IMR-90 (cell line): ENCODE data around the gene ATXN10. TPM values are rescaled to one million over a fixed set of nuclear protein-coding genes. Genes with fewer than 3 reads are reported as not detected.

ENCODE experiments used
- ATAC-seq: fragments of 200-7000 bp; cut with Tn5 transposase; 2 replicates; pipeline ENCODE4 v1.9.1; 2020; ENCODE audit warnings: low read depth, mild to moderate bottlenecking, moderate library complexity
- BruUV-seq: library from RNA; stranded (reverse); fragments of 400-500 nt; replicated peaks from 2 replicates; lab custom pipeline; 2021; lab: Mats Ljungman, UMichigan
- CTCF ChIA-PET: fragments of 300-600 bp; formaldehyde crosslinking; extraction: SDS; loops from one replicate; lab custom pipeline; 2021; ENCODE audit warnings: antibody characterized with exemption; lab: Yijun Ruan, JAX
- POLR2A ChIA-PET: fragments of 300-600 bp; sonication (Branson Sonifier 250); formaldehyde crosslinking; loops from one replicate; lab custom pipeline; 2022; ENCODE audit warnings: antibody characterized with exemption; ENCODE audit not compliant: unreplicated experiment; lab: Charles Lee
- DNase-seq: peaks from one replicate; pipeline ENCODE4 v3.0.0; 2013
- H2AFZ ChIP-seq: replicated peaks from 2 replicates; pipeline ENCODE3; 2013; ENCODE audit warnings: low read length, mild to moderate bottlenecking; ENCODE audit not compliant: poor library complexity
- H2AK5ac ChIP-seq: 2 replicates; pipeline ENCODE4 v1.6.1; 2013; ENCODE audit warnings: low read depth, low read length, inconsistent platforms
- H2AK9ac ChIP-seq: replicated peaks from 2 replicates; pipeline ENCODE3; 2013; ENCODE audit warnings: mild to moderate bottlenecking, low read depth, low read length, moderate library complexity; ENCODE audit not compliant: poor library complexity
- H2BK120ac ChIP-seq: 2 replicates; pipeline ENCODE4 v1.6.1; 2013; ENCODE audit warnings: low read depth, low read length, inconsistent platforms
- H2BK15ac ChIP-seq: 3 replicates; pipeline ENCODE4 v1.6.1; 2013; ENCODE audit warnings: low read depth, low read length, inconsistent platforms
- H2BK20ac ChIP-seq: 2 replicates; pipeline ENCODE4 v1.6.1; 2013; ENCODE audit warnings: low read depth, mild to moderate bottlenecking, inconsistent platforms, low read length, moderate library complexity
- H2BK5ac ChIP-seq: 2 replicates; pipeline ENCODE4 v1.6.1; 2013; ENCODE audit warnings: mild to moderate bottlenecking, low read depth, low read length, inconsistent platforms; ENCODE audit not compliant: poor library complexity, severe bottlenecking
- H3K14ac ChIP-seq: replicated peaks from 2 replicates; pipeline ENCODE4 v1.6.1; 2013; ENCODE audit warnings: low read depth, low read length, inconsistent platforms
- H3K18ac ChIP-seq: 2 replicates; pipeline ENCODE4 v1.6.1; 2013; ENCODE audit warnings: low read depth, low read length, control low read depth
- H3K23ac ChIP-seq: 2 replicates; pipeline ENCODE4 v1.6.1; 2013; ENCODE audit warnings: low read depth, low read length, inconsistent platforms
- H3K27ac ChIP-seq: 2 replicates; pipeline ENCODE4 v1.5.1; 2013; ENCODE audit warnings: mild to moderate bottlenecking, control low read depth, low read length; ENCODE audit not compliant: insufficient read depth
- H3K27me3 ChIP-seq: 2 replicates; pipeline ENCODE4 v1.6.1; 2013; ENCODE audit warnings: low read length; ENCODE audit not compliant: control insufficient read depth, insufficient read depth
- H3K36me3 ChIP-seq: 2 replicates; pipeline ENCODE4 v1.6.1; 2013; ENCODE audit warnings: low read length, mixed read lengths; ENCODE audit not compliant: control insufficient read depth, insufficient read depth
- H3K4ac ChIP-seq: 2 replicates; pipeline ENCODE4 v1.6.1; 2013; ENCODE audit warnings: low read depth, low read length, inconsistent platforms
- H3K4me1 ChIP-seq: 2 replicates; pipeline ENCODE4 v1.6.1; 2013; ENCODE audit warnings: low read length, mixed read lengths; ENCODE audit not compliant: control insufficient read depth, insufficient read depth
- H3K4me2 ChIP-seq: 2 replicates; pipeline ENCODE4 v1.6.1; 2013; ENCODE audit warnings: low read depth, mild to moderate bottlenecking, control low read depth, low read length, moderate library complexity
- H3K4me3 ChIP-seq: 2 replicates; pipeline ENCODE4 v1.5.1; 2013; ENCODE audit warnings: low read depth, mild to moderate bottlenecking, control low read depth, low read length, moderate library complexity; ENCODE audit not compliant: insufficient read depth
- H3K56ac ChIP-seq: 2 replicates; pipeline ENCODE4 v1.6.1; 2013; ENCODE audit warnings: low read length, inconsistent platforms; ENCODE audit not compliant: insufficient read depth; ENCODE audit errors: extremely low read depth
- H3K79me1 ChIP-seq, 2 experiments: 2 replicates each; pipeline ENCODE4 v1.6.1; 2013; ENCODE audit warnings: low read length in 2 of 2, inconsistent platforms in 1 of 2, low read depth in 1 of 2
- H3K9ac ChIP-seq: 2 replicates; pipeline ENCODE4 v1.6.1; 2013; ENCODE audit warnings: low read depth, low read length, control low read depth
- H3K9me1 ChIP-seq: 2 replicates; pipeline ENCODE4 v1.6.1; 2013; ENCODE audit warnings: low read length, inconsistent platforms; ENCODE audit not compliant: insufficient read depth
- H3K9me3 ChIP-seq: 2 replicates; pipeline ENCODE4 v1.6.1; 2013; ENCODE audit warnings: low read length; ENCODE audit not compliant: control insufficient read depth, insufficient read depth
- H4K20me1 ChIP-seq: 2 replicates; pipeline ENCODE4 v1.6.1; 2013; ENCODE audit warnings: low read length, inconsistent platforms; ENCODE audit not compliant: insufficient read depth
- H4K5ac ChIP-seq: 2 replicates; pipeline ENCODE4 v1.6.1; 2013; ENCODE audit warnings: mild to moderate bottlenecking, low read depth, low read length, control low read depth
- H4K8ac ChIP-seq, 2 experiments: 2 replicates each; pipeline ENCODE4 v1.6.1; 2013; ENCODE audit warnings: low read depth in 2 of 2, low read length in 2 of 2, control low read depth in 1 of 2, inconsistent platforms in 1 of 2
- H4K91ac ChIP-seq: 2 replicates; pipeline ENCODE4 v1.6.1; 2013; ENCODE audit warnings: low read depth, low read length, inconsistent platforms; ENCODE audit not compliant: insufficient read depth
- BHLHE40 ChIP-seq: fragments of 150-350 bp; IDR thresholded peaks from 2 replicates; pipeline ENCODE4 v1.6.1; 2016; ENCODE audit warnings: mild to moderate bottlenecking, low read depth, low read length
- CEBPB ChIP-seq: IDR thresholded peaks from 2 replicates; pipeline ENCODE4 v1.6.1; 2012; ENCODE audit warnings: low read depth, low read length, improper control_type of control experiment
- CHD1 ChIP-seq: IDR thresholded peaks from 2 replicates; pipeline ENCODE4 v1.6.1; 2012; ENCODE audit warnings: low read depth, low read length, improper control_type of control experiment
- FOS ChIP-seq: fragments of 150-350 bp; IDR thresholded peaks from 2 replicates; pipeline ENCODE4 v1.6.1; 2016; ENCODE audit warnings: low read depth, low read length
- MAFK ChIP-seq: IDR thresholded peaks from 2 replicates; pipeline ENCODE4 v1.6.1; 2012; ENCODE audit warnings: low read depth, low read length, improper control_type of control experiment
- MAZ ChIP-seq: IDR thresholded peaks from 2 replicates; pipeline ENCODE4 v1.6.1; 2012; ENCODE audit warnings: low read depth, mild to moderate bottlenecking, low read length, improper control_type of control experiment, moderate library complexity, borderline replicate concordance
- MXI1 ChIP-seq: IDR thresholded peaks from 2 replicates; pipeline ENCODE4 v1.6.1; 2012; ENCODE audit warnings: low read depth, mild to moderate bottlenecking, low read length, moderate library complexity, borderline replicate concordance
- NFE2L2 ChIP-seq: fragments of 150-350 bp; IDR thresholded peaks from 2 replicates; pipeline ENCODE4 v1.6.1; 2016; ENCODE audit warnings: low read depth, mild to moderate bottlenecking, low read length
- POLR2A ChIP-seq: IDR thresholded peaks from 2 replicates; pipeline ENCODE4 v1.6.1; 2012; ENCODE audit warnings: mild to moderate bottlenecking, low read depth, low read length
- RAD21 ChIP-seq: IDR thresholded peaks from 2 replicates; pipeline ENCODE4 v1.6.1; 2012; ENCODE audit warnings: low read length, improper control_type of control experiment
- RCOR1 ChIP-seq: IDR thresholded peaks from 2 replicates; pipeline ENCODE4 v1.6.1; 2012; ENCODE audit warnings: mild to moderate bottlenecking, low read length, improper control_type of control experiment; ENCODE audit not compliant: insufficient replicate concordance
- RFX5 ChIP-seq: IDR thresholded peaks from 2 replicates; pipeline ENCODE4 v1.8.0; 2012; ENCODE audit warnings: low read depth, mild to moderate bottlenecking, low read length, moderate library complexity
- SMC3 ChIP-seq: fragments of 150-350 bp; IDR thresholded peaks from 2 replicates; pipeline ENCODE4 v1.6.1; 2016; ENCODE audit warnings: low read depth, mild to moderate bottlenecking, antibody characterized with exemption, low read length, moderate library complexity
- WGBS, 2 experiments: methylation state at CpG; one replicate each; pipeline versions ENCODE4 v1.1.5 to v1.1.7; 2013; ENCODE audit warnings: missing lambda C conversion rate in 2 of 2; ENCODE audit not compliant: insufficient read length in 1 of 2; ENCODE audit errors: extremely low coverage in 2 of 2; 5-methylcytosine and 5-hydroxymethylcytosine counted together
- dilution Hi-C: fragments of 300-500 bp; cut with HindIII; formaldehyde crosslinking; loops from one replicate; pipeline ENCODE4 v1.14.3; 2018; ENCODE audit warnings: low sequenced_read_pairs; ENCODE audit not compliant: unreplicated experiment
- in situ Hi-C: fragments of 300-500 bp; cut with MboI; formaldehyde crosslinking; loops from 3 replicates; pipeline ENCODE4 v1.14.3; 2019; ENCODE audit warnings: low sequenced_read_pairs, inconsistent platforms, mixed read lengths
- intact Hi-C: fragments of 100-400 bp; cut with micrococcal nuclease; formaldehyde crosslinking; loops from 2 replicates; pipeline ENCODE4 v1.10.0; 2022
- polyA plus RNA-seq, 3 experiments: library from polyadenylated mRNA; depleted of rRNA; stranded (reverse); fragments of >200 nt; gene quantifications; 2 replicates each; pipeline ENCODE4 v1.2.3, GENCODE V29; 2012; ENCODE audit warnings: low replicate concordance in 1 of 3
- total RNA-seq: library from RNA; depleted of rRNA; stranded (reverse); fragments of >200 nt; gene quantifications from 2 replicates; pipeline ENCODE4 v1.2.3, GENCODE V29; 2012
- TF ChIP-seq, protein P1 (sequence below): conservative IDR thresholded peaks from 2 replicates; pipeline ENCODE4 v1.5.1; 2012; ENCODE audit warnings: mild to moderate bottlenecking, low read depth, low read length, improper control_type of control experiment
- TF ChIP-seq, protein P2 (sequence below): fragments of 150-350 bp; IDR thresholded peaks from 2 replicates; pipeline ENCODE4 v1.6.1; 2017; ENCODE audit warnings: mild to moderate bottlenecking, antibody characterized with exemption, low read length, low read depth
- TF ChIP-seq, protein P3 (sequence below): fragments of 150-350 bp; IDR thresholded peaks from 2 replicates; pipeline ENCODE4 v1.6.1; 2016; ENCODE audit warnings: low read depth, mild to moderate bottlenecking, low read length, moderate library complexity, borderline replicate concordance

Gene ATXN10
- total and polyA plus RNA-seq, 2 of the 4 experiments (the other 2 are of a cell fraction) = 116 to 231 TPM

DNA sequence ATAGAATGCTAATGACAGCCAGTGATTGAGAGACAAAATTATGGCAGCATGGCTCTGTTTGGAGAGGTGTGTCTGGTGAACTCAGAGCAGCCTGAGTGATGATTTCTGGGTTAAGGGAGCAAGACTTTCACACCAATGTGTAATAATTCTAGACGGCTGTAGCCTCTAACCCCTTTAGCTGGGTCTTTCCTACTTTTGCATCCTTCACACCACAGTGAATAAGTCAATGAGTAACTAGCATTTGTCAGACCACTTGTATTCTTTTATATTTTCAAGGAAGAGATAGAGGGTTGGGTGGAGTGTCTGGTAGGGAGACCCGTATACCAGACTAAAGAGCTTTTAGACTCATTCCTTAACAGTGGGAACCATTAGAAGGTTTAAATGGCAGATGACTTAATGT is 50.4 kb downstream of the ATXN10 start:
- Histone ChIP-seq H3K9me1 (peaks cover 17% of the 10 kb centered on the region), H3K36me3 (peaks cover 13% of the 10 kb centered on the region), H3K27ac (no peak overlapping the region), H3K14ac (no peak overlapping the region), H4K91ac (no peak overlapping the region), H2AK5ac (no peak overlapping the region), H3K23ac (no peak overlapping the region), H2BK20ac (no peak overlapping the region), H3K9ac (no peak overlapping the region), H3K9me3 (no peaks in the 10 kb centered on the region), H2AFZ (no peak overlapping the region), H4K5ac (no peak overlapping the region), H2BK15ac (no peak overlapping the region), H3K4me2 (no peak overlapping the region), H4K8ac (no peak overlapping the region), H3K4ac (no peak overlapping the region), H3K4me1 (peaks cover 2% of the 10 kb centered on the region; the same call in 1 of the 2 replicates), H3K79me1 (peaks cover 36 to 75% of the 10 kb centered on the region in 2 experiments), H3K4me3 (no peak overlapping the region), H2AK9ac (no peak overlapping the region), H2BK120ac (no peak overlapping the region), H3K27me3 (no peaks in the 10 kb centered on the region), H3K56ac (no peak overlapping the region), H4K20me1 (peaks cover 40% of the 10 kb centered on the region; the same call in 1 of the 2 replicates), H3K18ac (no peak overlapping the region), H2BK5ac (no peak overlapping the region)
- intact Hi-C loops = no loop called here
- dilution Hi-C loops = no loop called here
- ChIA-PET POLR2A (interaction anchor here (0.5 kb wide), 1 partner anchor 46 kb away, joined by 6 read pairs; no protein-coding TSS in a partner anchor), CTCF (interaction anchor here (0.6 kb wide), 1 partner anchor 76 kb away, joined by 4 read pairs; no protein-coding TSS in a partner anchor)
- no TSS peak for BruUV-seq
- no peak for ATAC-seq
- in situ Hi-C loops = no loop called here
- no CpG with 5 or more reads among the region's 2 CpGs for WGBS, 2 experiments
- no peak for DNase-seq
- TF ChIP-seq, protein P1, sequence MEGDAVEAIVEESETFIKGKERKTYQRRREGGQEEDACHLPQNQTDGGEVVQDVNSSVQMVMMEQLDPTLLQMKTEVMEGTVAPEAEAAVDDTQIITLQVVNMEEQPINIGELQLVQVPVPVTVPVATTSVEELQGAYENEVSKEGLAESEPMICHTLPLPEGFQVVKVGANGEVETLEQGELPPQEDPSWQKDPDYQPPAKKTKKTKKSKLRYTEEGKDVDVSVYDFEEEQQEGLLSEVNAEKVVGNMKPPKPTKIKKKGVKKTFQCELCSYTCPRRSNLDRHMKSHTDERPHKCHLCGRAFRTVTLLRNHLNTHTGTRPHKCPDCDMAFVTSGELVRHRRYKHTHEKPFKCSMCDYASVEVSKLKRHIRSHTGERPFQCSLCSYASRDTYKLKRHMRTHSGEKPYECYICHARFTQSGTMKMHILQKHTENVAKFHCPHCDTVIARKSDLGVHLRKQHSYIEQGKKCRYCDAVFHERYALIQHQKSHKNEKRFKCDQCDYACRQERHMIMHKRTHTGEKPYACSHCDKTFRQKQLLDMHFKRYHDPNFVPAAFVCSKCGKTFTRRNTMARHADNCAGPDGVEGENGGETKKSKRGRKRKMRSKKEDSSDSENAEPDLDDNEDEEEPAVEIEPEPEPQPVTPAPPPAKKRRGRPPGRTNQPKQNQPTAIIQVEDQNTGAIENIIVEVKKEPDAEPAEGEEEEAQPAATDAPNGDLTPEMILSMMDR = no peak
- TF ChIP-seq RCOR1 (no peak), RAD21 (no peak), CHD1 (no peak), POLR2A (no peak), MAZ (no peak), BHLHE40 (no peak), MXI1 (no peak), SMC3 (no peak), MAFK (no peak), NFE2L2 (no peak), FOS (no peak), CEBPB (no peak), RFX5 (no peak)
- TF ChIP-seq, protein P2, sequence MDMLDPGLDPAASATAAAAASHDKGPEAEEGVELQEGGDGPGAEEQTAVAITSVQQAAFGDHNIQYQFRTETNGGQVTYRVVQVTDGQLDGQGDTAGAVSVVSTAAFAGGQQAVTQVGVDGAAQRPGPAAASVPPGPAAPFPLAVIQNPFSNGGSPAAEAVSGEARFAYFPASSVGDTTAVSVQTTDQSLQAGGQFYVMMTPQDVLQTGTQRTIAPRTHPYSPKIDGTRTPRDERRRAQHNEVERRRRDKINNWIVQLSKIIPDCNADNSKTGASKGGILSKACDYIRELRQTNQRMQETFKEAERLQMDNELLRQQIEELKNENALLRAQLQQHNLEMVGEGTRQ = no peak
- TF ChIP-seq, protein P3, sequence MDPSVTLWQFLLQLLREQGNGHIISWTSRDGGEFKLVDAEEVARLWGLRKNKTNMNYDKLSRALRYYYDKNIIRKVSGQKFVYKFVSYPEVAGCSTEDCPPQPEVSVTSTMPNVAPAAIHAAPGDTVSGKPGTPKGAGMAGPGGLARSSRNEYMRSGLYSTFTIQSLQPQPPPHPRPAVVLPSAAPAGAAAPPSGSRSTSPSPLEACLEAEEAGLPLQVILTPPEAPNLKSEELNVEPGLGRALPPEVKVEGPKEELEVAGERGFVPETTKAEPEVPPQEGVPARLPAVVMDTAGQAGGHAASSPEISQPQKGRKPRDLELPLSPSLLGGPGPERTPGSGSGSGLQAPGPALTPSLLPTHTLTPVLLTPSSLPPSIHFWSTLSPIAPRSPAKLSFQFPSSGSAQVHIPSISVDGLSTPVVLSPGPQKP = no peak
